ENCODE results near the gene SULT1B1.

- TF ChIP-seq POLR2A (IDR thresholded peaks at IDR 0.05; ENCODE audit: low read depth, low read length), result no peak
- no peak for TF ChIP-seq POLR2AphosphoS5 (IDR thresholded peaks at IDR 0.05; ENCODE audit: low read depth, low read length)
- TF ChIP-seq TAF1 (IDR thresholded peaks at IDR 0.05; ENCODE audit: low read depth, low read length), result no peak
- no peak for TF ChIP-seq PAX5 (IDR thresholded peaks at IDR 0.05; ENCODE audit: insufficient read depth, low read length, severe bottlenecking)
Observed at GRCh38 chr4:69760455-69760854, at the start of gene SULT1B1.

All from GM12891 (cell line).